ENCODE measurements around the gene FAM133A. TPM values are rescaled to one million over a fixed set of nuclear protein-coding genes. Genes with fewer than 3 reads are reported as not detected.

The FAM133A gene
- total RNA-seq (under 1 TPM in 1 of 5 donors, not detected in 4; 0.18 TPM), polyA plus RNA-seq (not detected)
- long read RNA-seq, donor 1, result 0 reads
- long read RNA-seq, donor 2, result 0 reads
- long read RNA-seq, donor 3, result 0 reads
- long read RNA-seq, donor 4, result 0 reads
- long read RNA-seq, donor 5, result 0 reads
- long read RNA-seq, donor 6, result 0 reads
- long read RNA-seq, donor 7, result 0 reads
- long read RNA-seq, donor 8, result 0 reads
- long read RNA-seq, donor 9, result 0 reads
- long read RNA-seq, donor 10, result 0 reads

DNA sequence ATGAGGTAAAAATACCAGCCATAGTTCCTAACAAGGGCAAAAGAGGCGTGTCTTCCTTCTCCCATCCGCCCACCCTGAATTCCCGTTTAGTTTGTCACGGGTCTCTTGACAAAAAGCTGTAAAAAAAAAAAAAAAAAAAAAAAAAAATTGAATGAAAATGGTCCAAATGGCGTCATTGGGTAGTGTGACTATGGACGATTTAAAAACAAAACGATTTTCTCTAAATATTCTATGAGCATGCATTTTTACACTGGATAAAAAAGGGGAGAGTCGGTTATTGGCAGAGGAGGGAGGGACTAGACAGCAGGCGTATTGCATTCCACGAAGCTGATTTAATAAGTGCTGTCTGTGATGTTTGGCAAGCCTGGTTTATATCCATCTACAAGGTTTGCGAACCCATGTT lies at the start of gene FAM133A:
Gene FAM133A (plus strand): TSS at position 338 of the 403 bp plus-strand sequence. CDS start 35,214 bp downstream, outside the sequence.
- Histone ChIP-seq H3K27me3 (peaks cover 0 to 18% (median 0%) of the 10 kb centered on the region in 3 donors), H3K4me3 (peak within 1 kb of the TSS; percentile 54 to 62 (median 57)), H3K9me3 (no peaks in the 10 kb centered on the region), H3K36me3 (no peaks in the 10 kb centered on the region), H3K27ac (peak within 1 kb of the TSS; percentile 41 to 79 (median 58)), H3K4me1 (peaks cover 0 to 18% (median 0%) of the 10 kb centered on the region in 4 donors)
- intact Hi-C loops (cut with DNase I; ENCODE audit: low total_unique reads), result no loop called here
- DNase-seq, result peak in 1 of 2 donors; percentile 52
- TF ChIP-seq POLR2AphosphoS5 (IDR thresholded peaks at IDR 0.05) (no peak), POLR2A (IDR thresholded peaks at IDR 0.05) (no peak), EP300 (IDR thresholded peaks at IDR 0.05) (no peak)
- TF ChIP-seq, protein P1, sequence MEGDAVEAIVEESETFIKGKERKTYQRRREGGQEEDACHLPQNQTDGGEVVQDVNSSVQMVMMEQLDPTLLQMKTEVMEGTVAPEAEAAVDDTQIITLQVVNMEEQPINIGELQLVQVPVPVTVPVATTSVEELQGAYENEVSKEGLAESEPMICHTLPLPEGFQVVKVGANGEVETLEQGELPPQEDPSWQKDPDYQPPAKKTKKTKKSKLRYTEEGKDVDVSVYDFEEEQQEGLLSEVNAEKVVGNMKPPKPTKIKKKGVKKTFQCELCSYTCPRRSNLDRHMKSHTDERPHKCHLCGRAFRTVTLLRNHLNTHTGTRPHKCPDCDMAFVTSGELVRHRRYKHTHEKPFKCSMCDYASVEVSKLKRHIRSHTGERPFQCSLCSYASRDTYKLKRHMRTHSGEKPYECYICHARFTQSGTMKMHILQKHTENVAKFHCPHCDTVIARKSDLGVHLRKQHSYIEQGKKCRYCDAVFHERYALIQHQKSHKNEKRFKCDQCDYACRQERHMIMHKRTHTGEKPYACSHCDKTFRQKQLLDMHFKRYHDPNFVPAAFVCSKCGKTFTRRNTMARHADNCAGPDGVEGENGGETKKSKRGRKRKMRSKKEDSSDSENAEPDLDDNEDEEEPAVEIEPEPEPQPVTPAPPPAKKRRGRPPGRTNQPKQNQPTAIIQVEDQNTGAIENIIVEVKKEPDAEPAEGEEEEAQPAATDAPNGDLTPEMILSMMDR (IDR thresholded peaks at IDR 0.05), result no peak
- WGBS, 5 donors, result 1 to 9% (median 6%) methylated on average over 11 of the region's 11 CpGs

DNA sequence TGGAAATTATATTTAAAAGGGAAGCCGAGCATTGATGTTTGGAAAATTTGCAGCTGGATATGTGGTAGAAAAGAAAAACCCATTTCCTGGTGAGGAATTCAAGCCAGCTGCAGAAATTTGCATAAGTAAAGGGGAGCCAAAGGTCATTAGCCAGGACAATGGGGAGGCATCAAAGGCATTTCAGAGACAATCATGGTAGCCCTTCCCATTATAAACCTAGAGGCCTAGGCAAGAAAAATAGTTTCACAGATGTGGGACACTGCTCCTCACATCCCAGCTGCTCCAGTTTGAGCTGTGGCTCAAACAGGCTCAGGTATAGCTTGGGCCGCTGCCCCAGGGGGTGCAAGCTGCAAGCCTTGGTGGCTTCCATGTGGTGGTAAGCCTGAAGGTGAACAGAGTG lies 36.4 kb upstream of the FAM133A start:
- no peak for DNase-seq
- no peaks in the 10 kb centered on the region for H3K36me3 ChIP-seq
- no peaks in the 10 kb centered on the region for H3K27me3 ChIP-seq
- TF ChIP-seq, protein P1 (IDR thresholded peaks at IDR 0.05), result no peak
- TF ChIP-seq POLR2AphosphoS5 (IDR thresholded peaks at IDR 0.05), result no peak
- no peak for TF ChIP-seq EP300 (IDR thresholded peaks at IDR 0.05)
- TF ChIP-seq POLR2A (IDR thresholded peaks at IDR 0.05), result no peak
- no peak overlapping the region for H3K4me3 ChIP-seq
- 75 to 92% (median 87%) methylated on average over 1 to 2 of the region's 2 CpGs for WGBS, 5 donors
- H3K4me1 ChIP-seq, result no peaks in the 10 kb centered on the region
- H3K27ac ChIP-seq, result no peak overlapping the region
- intact Hi-C loops (cut with DNase I; ENCODE audit: low total_unique reads), result no loop called here
- H3K9me3 ChIP-seq, result peaks cover 0 to 16% (median 7%) of the 10 kb centered on the region in 4 donors

DNA sequence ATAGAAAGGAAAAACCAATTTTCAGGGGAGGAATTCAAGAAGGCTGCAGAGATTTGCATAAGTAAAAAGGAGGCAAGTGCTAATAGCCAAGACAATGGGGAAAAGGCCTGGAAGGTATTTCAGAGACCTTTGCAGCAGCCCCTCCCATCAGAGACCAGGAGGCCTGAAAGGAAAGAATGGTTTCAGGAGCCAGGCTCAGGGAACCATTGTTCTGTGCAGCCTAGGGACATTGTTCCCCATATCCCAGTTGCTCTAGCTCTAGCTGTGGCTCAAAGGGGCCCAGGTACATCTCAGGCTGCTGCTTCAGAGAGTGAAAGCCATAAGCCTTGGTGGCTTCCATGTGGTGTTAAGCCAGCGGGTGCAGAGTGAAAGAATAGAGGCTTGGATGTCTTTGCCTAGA lies 24.6 kb upstream of the FAM133A start:
- no peaks in the 10 kb centered on the region for H3K27me3 ChIP-seq
- TF ChIP-seq POLR2AphosphoS5 (IDR thresholded peaks at IDR 0.05), result no peak
- TF ChIP-seq EP300 (IDR thresholded peaks at IDR 0.05), result no peak
- TF ChIP-seq, protein P1 (IDR thresholded peaks at IDR 0.05), result no peak
- intact Hi-C loops (cut with DNase I; ENCODE audit: low total_unique reads), result no loop called here
- no peak overlapping the region for H3K27ac ChIP-seq
- no peaks in the 10 kb centered on the region for H3K36me3 ChIP-seq
- H3K9me3 ChIP-seq, result peaks cover 0 to 20% (median 6%) of the 10 kb centered on the region in 4 donors
- DNase-seq, result no peak
- no peaks in the 10 kb centered on the region for H3K4me1 ChIP-seq
- 67 to 91% (median 78%) methylated on average over 1 of the region's 1 CpG for WGBS, 5 donors
- H3K4me3 ChIP-seq, result no peak overlapping the region

- WGBS, 5 donors, result 87 to 93% (median 88%) methylated on average over 5 to 7 of the region's 7 CpGs
- no peaks in the 10 kb centered on the region for H3K4me1 ChIP-seq
- TF ChIP-seq POLR2A (IDR thresholded peaks at IDR 0.05), result no peak
- TF ChIP-seq POLR2AphosphoS5 (IDR thresholded peaks at IDR 0.05), result no peak
- TF ChIP-seq EP300 (IDR thresholded peaks at IDR 0.05), result no peak
- TF ChIP-seq, protein P1 (IDR thresholded peaks at IDR 0.05), result no peak
- H3K27me3 ChIP-seq, result no peaks in the 10 kb centered on the region
- no peak overlapping the region for H3K27ac ChIP-seq
- no peak for DNase-seq
- no peak overlapping the region for H3K4me3 ChIP-seq
- no peaks in the 10 kb centered on the region for H3K36me3 ChIP-seq
- intact Hi-C loops (cut with DNase I; ENCODE audit: low total_unique reads), result no loop called here
- no peaks in the 10 kb centered on the region for H3K9me3 ChIP-seq
These were observed 13.4 kb upstream of the FAM133A start for GRCh38 chrX:93660575-93660974.

Data from stomach (tissue), 19 donors.